GM10266 (cell line): ENCODE results near the gene ZNF519.

ENCODE experiments used
- DNase-seq: peaks from one replicate; pipeline ENCODE4 v3.0.0; 2012; ENCODE audit errors: extremely low spot score
- CTCF ChIP-seq: IDR thresholded peaks from 2 replicates; pipeline ENCODE4 v1.5.1; 2012; ENCODE audit warnings: mild to moderate bottlenecking, low read depth; ENCODE audit not compliant: control insufficient read depth, insufficient read depth; ENCODE audit errors: missing control alignments

The ZNF519 gene

GRCh38 chr18:14100503-14101286 lies 31.5 kb downstream of the ZNF519 start:
- DNase-seq, result no peak
- TF ChIP-seq CTCF, result no peak

GRCh38 chr18:14098428-14098827 lies 33.8 kb downstream of the ZNF519 start:
- DNase-seq, result no peak
- TF ChIP-seq CTCF, result no peak

- TF ChIP-seq CTCF, result no peak
- no peak for DNase-seq
Observed at GRCh38 chr18:14097761-14098160, 34.5 kb downstream of the ZNF519 start.

- DNase-seq, result no peak
Observed at GRCh38 chr18:14093307-14093915, 38.8 kb downstream of the ZNF519 start.

GRCh38 chr18:14092625-14093306 lies 39.5 kb downstream of the ZNF519 start:
- no peak for DNase-seq
- no peak for TF ChIP-seq CTCF

More at GRCh38 chr18:14093307-14093915, 38.8 kb downstream of the ZNF519 start:
- no peak for TF ChIP-seq CTCF

GRCh38 chr18:14089781-14090180 lies 42.5 kb downstream of the ZNF519 start:
- no peak for DNase-seq

More at GRCh38 chr18:14089781-14090180, 42.5 kb downstream of the ZNF519 start:
- no peak for TF ChIP-seq CTCF
